Measurements from ENCODE around the gene POLR2F.

DNA sequence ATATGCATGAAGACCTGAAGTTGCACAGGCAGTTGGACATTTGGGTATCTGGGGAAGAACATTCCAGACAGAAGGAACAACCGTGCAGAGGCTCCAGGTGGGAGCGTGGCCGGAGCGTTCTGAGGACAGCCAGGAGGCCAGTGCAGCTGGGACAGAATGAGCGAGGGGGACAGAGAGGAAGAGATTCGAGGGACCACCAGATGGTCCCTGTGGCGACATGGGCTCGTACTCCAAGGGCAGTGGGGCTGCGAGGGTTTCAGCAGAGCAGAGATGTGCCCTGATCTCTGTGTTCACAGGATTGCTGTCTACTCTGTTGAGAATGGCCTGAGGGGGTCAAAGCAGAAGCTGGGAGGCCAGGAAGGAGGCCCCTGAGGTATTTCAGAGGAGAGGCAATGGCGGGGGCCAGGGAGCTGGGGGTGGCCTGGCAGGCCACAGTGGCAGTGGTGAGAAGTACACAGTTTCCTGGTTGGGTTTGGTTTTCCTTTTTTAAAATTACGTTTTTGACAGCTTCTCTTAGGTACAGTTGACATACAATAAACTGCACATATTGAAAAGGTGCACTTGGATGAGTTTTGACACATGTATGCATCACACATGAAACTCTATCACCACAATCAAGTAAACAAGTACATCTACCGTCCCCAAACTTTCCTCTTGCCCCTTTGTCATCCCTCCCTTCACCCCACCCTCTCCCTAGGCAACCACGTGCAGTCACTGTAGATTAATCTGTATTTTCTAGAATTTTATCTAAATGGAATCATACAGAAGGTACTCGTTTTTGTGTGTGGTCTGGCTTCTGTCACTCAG is 55.7 kb downstream of the POLR2F start:
- no peak for TF ChIP-seq POLR2AphosphoS5 (IDR thresholded peaks at IDR 0.05; ENCODE audit: insufficient read depth in 1 of 2, low read depth in 1 of 2)
- TF ChIP-seq, protein P1, sequence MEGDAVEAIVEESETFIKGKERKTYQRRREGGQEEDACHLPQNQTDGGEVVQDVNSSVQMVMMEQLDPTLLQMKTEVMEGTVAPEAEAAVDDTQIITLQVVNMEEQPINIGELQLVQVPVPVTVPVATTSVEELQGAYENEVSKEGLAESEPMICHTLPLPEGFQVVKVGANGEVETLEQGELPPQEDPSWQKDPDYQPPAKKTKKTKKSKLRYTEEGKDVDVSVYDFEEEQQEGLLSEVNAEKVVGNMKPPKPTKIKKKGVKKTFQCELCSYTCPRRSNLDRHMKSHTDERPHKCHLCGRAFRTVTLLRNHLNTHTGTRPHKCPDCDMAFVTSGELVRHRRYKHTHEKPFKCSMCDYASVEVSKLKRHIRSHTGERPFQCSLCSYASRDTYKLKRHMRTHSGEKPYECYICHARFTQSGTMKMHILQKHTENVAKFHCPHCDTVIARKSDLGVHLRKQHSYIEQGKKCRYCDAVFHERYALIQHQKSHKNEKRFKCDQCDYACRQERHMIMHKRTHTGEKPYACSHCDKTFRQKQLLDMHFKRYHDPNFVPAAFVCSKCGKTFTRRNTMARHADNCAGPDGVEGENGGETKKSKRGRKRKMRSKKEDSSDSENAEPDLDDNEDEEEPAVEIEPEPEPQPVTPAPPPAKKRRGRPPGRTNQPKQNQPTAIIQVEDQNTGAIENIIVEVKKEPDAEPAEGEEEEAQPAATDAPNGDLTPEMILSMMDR (IDR thresholded peaks at IDR 0.05), result no peak
- no peak for TF ChIP-seq POLR2A (IDR thresholded peaks at IDR 0.05)

All from vagina (tissue), 2 donors.